Measurements from ENCODE around the gene TECR.
A peak's percentile ranks its signal among the peaks of the same experiment; 100 is the strongest.
"Not testable (repeated sequence)": the region's sequence is repeated elsewhere in the genome, so short reads cannot be mapped to it uniquely, and the experiment has no call there.

The TECR gene

DNA sequence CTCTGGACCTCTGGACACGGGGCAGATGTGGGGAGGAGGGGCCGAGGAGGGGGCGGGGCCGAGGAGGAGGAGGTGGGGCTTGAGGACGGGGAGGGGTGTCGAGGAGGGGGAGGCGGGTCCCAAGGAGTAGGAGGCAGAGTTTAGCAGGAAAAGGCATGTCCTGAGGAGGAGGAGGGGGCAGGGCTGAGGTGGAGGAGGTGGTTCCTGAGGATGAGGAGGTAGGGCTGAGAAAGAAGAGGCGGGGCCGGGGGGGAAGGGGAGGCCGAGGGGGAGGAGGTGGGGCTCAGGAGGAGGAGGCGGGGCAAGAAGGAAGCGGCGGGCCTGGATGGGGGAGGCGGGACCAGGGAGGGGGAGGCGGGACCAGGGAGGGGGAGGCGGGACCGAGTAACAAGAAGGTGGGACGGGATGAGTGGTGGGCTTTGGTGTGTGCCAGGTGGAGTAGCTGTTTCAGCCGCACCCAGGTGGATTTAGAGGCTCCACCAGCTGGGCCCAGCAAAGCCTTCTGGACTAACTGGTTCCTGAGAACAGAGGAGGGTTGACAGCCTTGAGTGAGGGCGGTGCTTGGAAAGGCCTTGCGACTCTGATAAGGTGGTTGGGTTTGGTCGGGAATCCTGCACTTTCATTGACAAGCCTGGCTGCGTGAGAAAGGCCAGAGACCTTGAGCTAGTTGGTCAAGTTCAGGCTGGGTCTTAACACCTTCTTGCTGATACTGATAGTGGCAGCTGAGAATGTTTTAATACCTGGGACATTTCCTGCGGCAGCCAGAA, 7.7 kb downstream of the TECR start:
- DNase-seq (ENCODE audit: low read depth) = peak; percentile 91
- peak overlapping the region; percentile 33; the same call in 1 of the 2 replicates for H3K4me3 ChIP-seq (ENCODE audit: low read depth, low read length)
- TF ChIP-seq, protein P1, sequence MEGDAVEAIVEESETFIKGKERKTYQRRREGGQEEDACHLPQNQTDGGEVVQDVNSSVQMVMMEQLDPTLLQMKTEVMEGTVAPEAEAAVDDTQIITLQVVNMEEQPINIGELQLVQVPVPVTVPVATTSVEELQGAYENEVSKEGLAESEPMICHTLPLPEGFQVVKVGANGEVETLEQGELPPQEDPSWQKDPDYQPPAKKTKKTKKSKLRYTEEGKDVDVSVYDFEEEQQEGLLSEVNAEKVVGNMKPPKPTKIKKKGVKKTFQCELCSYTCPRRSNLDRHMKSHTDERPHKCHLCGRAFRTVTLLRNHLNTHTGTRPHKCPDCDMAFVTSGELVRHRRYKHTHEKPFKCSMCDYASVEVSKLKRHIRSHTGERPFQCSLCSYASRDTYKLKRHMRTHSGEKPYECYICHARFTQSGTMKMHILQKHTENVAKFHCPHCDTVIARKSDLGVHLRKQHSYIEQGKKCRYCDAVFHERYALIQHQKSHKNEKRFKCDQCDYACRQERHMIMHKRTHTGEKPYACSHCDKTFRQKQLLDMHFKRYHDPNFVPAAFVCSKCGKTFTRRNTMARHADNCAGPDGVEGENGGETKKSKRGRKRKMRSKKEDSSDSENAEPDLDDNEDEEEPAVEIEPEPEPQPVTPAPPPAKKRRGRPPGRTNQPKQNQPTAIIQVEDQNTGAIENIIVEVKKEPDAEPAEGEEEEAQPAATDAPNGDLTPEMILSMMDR (IDR thresholded peaks at IDR 0.05; ENCODE audit: control insufficient read depth, extremely low read depth, insufficient read depth) = no peak

DNA sequence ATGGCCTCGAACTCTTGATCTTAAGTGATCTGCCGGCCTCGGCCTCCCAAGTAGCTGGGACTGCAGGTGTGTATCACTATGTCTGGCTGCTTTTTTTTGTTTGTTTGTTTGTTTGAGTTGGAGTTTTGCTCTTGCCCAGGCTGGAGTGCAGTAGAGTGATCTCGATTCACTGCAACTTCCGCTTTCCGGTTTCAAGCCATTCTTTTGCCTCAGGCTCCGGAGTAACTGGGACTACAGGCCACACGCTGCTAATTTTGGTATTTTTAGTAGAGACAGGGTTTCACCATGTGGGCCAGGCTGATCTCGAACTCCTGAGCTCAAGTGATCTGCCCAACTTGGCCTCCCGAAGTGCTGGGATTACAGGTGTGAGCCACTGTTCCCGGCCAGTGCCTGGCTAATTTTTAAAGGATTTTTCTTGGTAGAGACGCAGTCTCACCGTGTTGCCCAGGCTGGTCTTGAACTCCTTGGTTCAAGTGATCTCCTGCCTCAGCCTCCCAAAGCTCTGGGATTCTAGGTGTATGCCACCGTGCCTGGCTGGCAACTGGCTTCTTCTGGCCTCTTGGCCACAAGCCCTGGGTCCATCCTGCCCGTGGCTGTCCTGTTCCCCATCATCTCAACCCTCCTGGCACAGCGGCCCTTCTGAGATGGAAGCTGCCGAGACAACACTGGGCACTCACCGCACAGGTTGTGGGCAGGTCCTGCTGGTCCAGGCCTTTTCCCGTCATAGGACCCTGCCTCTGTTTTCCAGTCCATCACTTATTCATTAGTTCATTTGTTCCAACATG, 11.5 kb downstream of the TECR start:
- H3K4me3 ChIP-seq (ENCODE audit: low read depth, low read length) = no peak overlapping the region
- TF ChIP-seq, protein P1 (IDR thresholded peaks at IDR 0.05; ENCODE audit: control insufficient read depth, extremely low read depth, insufficient read depth) = no peak
- DNase-seq (ENCODE audit: low read depth) = no peak

DNA sequence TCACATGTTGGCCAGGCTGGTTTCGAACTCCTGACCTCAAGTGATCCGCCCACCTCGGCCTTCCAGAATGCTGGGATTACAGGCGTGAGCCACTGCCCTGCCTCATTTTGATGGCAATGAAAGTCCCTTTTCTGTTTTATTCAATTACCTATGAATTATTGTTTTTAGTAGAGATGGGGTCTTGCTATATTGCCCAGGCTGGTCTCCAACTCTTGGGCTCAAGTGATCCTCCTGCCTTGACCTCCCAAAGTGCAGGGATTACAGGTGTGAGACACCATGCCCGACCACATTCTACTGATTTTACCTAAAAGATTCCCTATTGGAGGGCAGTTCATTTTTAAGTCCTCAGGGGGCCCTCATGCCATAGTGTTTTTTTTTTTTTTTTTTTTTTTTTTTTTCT, 12.6 kb downstream of the TECR start:
- not testable (repeated sequence) for H3K4me3 ChIP-seq (ENCODE audit: low read depth, low read length); DNase-seq (ENCODE audit: low read depth)

DNA sequence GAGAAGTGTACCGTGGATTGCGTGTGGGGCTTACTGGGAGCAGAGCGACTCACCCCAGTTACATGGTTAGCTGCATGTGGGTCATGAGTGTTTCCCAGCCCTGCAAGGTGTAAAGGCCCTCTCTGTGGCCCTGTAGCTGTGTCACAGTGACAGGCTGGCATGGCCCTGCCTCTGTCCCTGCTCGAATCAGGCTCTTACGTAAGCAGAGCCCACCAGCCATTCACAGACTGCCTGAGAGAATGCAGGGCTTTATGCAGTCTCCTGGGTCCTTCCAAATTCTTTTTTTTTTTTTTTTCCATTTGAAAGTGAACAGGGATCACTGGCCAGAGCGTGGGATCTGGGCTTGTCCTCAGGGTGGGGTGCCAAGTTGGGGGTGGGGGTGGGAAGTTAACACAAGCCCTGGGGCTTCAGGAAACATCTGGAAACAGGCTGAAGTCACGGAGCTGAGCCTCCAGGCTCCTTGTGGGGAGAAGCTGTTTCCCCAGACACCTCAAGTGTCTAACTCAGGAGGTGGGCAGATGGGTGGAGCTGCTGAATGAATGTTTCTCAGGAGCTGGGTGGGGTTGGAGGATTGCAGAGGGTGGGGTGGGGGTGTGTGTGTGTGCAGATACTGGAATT, 13.4 kb downstream of the TECR start:
- DNase-seq (ENCODE audit: low read depth) = no peak
- no peak overlapping the region for H3K4me3 ChIP-seq (ENCODE audit: low read depth, low read length)
- TF ChIP-seq, protein P1 (IDR thresholded peaks at IDR 0.05; ENCODE audit: control insufficient read depth, extremely low read depth, insufficient read depth) = no peak

DNA sequence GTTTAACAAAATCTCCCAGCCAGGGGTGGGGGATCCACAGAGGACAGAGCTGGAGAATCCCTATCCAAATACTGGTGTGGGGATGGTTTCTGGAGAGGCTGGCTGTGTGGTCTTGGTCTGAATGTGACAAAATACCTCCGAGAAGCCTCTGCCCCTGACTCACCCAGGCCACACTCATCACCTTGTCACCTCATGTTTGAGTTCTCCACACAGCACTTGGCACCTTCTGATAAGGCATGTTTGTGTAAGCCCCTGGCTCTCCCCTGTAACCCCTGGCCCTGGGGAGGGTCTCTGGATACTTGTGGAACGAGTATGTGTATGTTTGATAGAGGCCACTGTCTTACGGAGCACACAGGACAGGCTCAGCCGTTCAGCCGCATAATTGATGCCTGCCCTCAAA, 14.7 kb downstream of the TECR start:
- TF ChIP-seq, protein P1 (IDR thresholded peaks at IDR 0.05; ENCODE audit: control insufficient read depth, extremely low read depth, insufficient read depth) = no peak
- DNase-seq (ENCODE audit: low read depth) = no peak
- H3K4me3 ChIP-seq (ENCODE audit: low read depth, low read length) = no peak overlapping the region

DNA sequence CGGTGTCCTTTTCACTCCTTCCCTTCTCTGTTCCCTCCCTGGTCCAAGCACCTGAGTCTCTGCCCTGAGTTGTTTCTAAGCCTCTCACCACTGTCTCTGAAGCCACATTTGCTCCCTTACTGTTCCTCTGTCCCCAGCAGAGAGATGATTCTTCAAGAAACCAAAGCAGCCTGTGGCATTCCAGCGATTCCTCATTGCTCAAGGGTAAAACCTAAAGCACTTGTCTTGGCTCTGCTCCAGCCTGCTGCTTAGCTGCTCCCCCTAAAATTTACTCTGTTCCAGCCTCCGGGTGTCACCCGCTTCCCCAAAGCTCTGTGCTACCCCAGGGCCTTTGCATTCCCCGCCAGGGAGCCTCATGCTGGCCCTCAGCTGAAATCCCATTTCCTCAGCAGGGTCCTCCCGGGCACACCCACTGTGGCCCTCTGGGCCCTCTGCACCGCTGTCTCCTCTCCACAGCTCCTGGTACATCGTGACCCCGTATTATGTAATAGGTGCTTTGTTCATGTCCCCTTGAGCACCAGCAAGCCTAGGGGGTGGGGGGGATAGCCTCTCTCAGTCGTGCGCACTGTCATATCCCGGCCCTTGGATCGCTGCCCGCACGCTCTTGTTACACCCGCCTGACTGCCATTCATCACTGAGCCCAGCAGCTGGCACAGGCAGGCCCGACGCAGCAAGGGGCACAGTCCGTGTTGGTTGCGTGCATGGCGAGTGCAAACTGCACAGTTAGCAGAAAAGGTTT, 15.8 kb downstream of the TECR start:
- H3K4me3 ChIP-seq (ENCODE audit: low read depth, low read length) = no peak overlapping the region
- TF ChIP-seq, protein P1 (IDR thresholded peaks at IDR 0.05; ENCODE audit: control insufficient read depth, extremely low read depth, insufficient read depth) = no peak
- no peak for DNase-seq (ENCODE audit: low read depth)

DNA sequence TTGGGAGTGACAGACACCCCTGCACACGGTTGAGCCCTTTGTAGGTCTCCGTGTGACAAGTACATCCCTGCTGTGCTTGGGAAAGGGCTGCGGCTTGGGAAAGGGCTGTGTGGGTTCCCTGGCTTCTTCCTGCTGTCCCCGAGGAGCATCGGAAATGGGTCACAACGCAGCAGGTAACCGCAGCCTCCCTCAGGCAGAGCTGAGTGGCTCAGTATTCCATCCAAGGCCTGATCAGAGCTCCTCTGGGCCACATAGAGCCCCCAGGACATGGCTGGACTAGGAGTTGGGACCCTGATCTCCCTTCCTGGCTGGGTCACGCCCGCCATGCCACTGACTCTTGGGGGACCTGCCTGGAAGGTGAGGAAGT, 16.3 kb downstream of the TECR start:
- TF ChIP-seq, protein P1 (IDR thresholded peaks at IDR 0.05; ENCODE audit: control insufficient read depth, extremely low read depth, insufficient read depth) = no peak
- DNase-seq (ENCODE audit: low read depth) = no peak
- no peak overlapping the region for H3K4me3 ChIP-seq (ENCODE audit: low read depth, low read length)

Data from LNCaP clone FGC (cell line).